Gastrocnemius medialis (tissue), 4 donors: Measurements from ENCODE around the gene TMEM51. TPM values are rescaled to one million over a fixed set of nuclear protein-coding genes. Genes with fewer than 3 reads are reported as not detected.

Experiments used
- ATAC-seq, 2 donors: fragments of 150-250 bp; one replicate each; pipeline ENCODE4 v1.9.1; 2016
- DNase-seq, 2 donors: peaks; one replicate each; pipeline ENCODE4 v3.0.0-alpha.2; 2019
- H3K27ac ChIP-seq, 4 donors: fragments of 200-600 bp; sonication (generic); 1 replicate in 1 of 4; 2 replicates in 3 of 4; pipeline ENCODE4 v1.5.1; 2016 to 2018; ENCODE audit warnings: mild to moderate bottlenecking in 2 of 4, moderate library complexity in 1 of 4
- H3K27me3 ChIP-seq, 3 donors: fragments of 200-600 bp; sonication (generic) in 2 of 3; 1 replicate in 1 of 3; 2 replicates in 2 of 3; pipeline versions ENCODE4 v1.5.1 to v1.6.0; 2016 to 2019; ENCODE audit warnings: mild to moderate bottlenecking in 1 of 3, moderate library complexity in 1 of 3
- H3K36me3 ChIP-seq, 2 donors: fragments of 200-600 bp; sonication (generic) in 1 of 2; one replicate each; pipeline ENCODE4 v1.5.1; 2017 to 2018
- H3K4me1 ChIP-seq, 2 donors: fragments of 200-600 bp; sonication (generic) in 1 of 2; one replicate each; pipeline ENCODE4 v1.5.1; 2016 to 2017; ENCODE audit warnings: mild to moderate bottlenecking in 2 of 2
- H3K4me3 ChIP-seq, 4 donors: fragments of 200-600 bp; sonication (generic) in 3 of 4; 1 replicate in 1 of 4; 2 replicates in 3 of 4; pipeline ENCODE4 v1.5.1; 2016 to 2019; ENCODE audit warnings: mild to moderate bottlenecking in 2 of 4
- H3K9me3 ChIP-seq, 3 donors: fragments of 200-600 bp; sonication (generic) in 2 of 3; 1 replicate in 1 of 3; 2 replicates in 2 of 3; pipeline ENCODE4 v1.5.1; 2016 to 2019
- POLR2A ChIP-seq, 2 donors: fragments of 450-650 bp; IDR thresholded peaks; one replicate each; pipeline ENCODE4 v1.6.1; 2017; ENCODE audit warnings: antibody characterized with exemption in 2 of 2, mild to moderate bottlenecking in 2 of 2, moderate library complexity in 2 of 2
- in situ Hi-C, 4 donors: fragments of 200-750 bp; cut with MboI; loops; one replicate each; pipeline versions ENCODE4 v1.15.0 to v1.8.0; 2017; ENCODE audit warnings: low sequenced_read_pairs in 4 of 4
- intact Hi-C: fragments of 100-400 bp; cut with DNase I; formaldehyde crosslinking; loops from one replicate; pipeline ENCODE4 v1.15.1; 2023; ENCODE audit warnings: low total_unique reads
- total RNA-seq, 4 donors: library from RNA; depleted of rRNA; stranded (reverse); fragments of >200 nt; gene quantifications; one replicate each; pipeline versions ENCODE4 v1.1.0 to v1.2.3, GENCODE V29; 2016
- TF ChIP-seq, protein P1 (sequence below), 5 experiments: fragments of 450-650 bp in 3 of 5; fragments of 200-600 bp in 2 of 5; sonication (generic) in 2 of 5; IDR thresholded peaks in 4 of 5; conservative IDR thresholded peaks in 1 of 5; 1 replicate in 4 of 5; 2 replicates in 1 of 5; pipeline ENCODE4 v1.5.1; 2016 to 2019; ENCODE audit warnings: antibody characterized with exemption in 5 of 5, mild to moderate bottlenecking in 3 of 5, moderate library complexity in 3 of 5

Gene TMEM51
- total RNA-seq, 4 donors from 2014 or later, result 0.73 to 2.7 (median 1.8) TPM; not detected in 1

DNA sequence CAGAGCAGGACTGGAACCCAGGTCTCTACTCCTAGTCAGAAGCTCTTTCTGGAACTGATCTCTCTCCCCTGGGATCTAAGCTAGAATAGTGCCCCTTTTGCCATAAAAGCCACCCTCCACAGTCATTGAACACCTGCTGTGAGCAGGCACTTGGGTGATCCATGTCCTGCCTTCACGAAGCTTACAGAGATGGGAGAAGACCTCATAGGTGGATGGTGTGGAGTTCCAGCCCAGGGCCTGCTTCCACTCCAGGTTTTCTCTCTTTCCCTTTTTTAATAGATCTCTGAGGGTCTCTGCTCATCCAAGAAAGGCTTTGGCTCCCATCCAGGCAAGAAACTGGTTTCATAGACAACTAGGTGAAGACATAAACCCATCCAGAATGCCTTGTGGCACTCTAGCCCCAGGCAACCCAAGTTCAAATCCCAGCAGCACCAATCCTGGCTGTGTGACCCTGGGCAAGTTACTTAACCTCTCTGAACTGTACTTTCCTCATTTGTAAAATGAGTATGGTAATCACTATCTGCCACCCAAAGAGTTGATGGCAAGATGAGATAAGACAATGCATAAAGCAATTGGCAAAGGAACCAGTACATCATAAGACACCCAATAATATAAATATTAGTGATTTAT is 46.4 kb upstream of the TMEM51 start:
- Histone ChIP-seq H3K9me3 (no peaks in the 10 kb centered on the region), H3K27me3 (no peaks in the 10 kb centered on the region), H3K36me3 (no peaks in the 10 kb centered on the region), H3K4me1 (no peaks in the 10 kb centered on the region), H3K27ac (no peak overlapping the region), H3K4me3 (no peak overlapping the region)
- no peak for DNase-seq
- in situ Hi-C loops (loop anchor here in 1 of 4 donors (25.0 kb wide), 1 partner anchor 330 kb away; the partner anchor contains the start of gene CTRC), intact Hi-C loops (no loop called here)
- ATAC-seq, result no peak
- no peak for TF ChIP-seq POLR2A (IDR thresholded peaks at IDR 0.05)
- TF ChIP-seq, protein P1, sequence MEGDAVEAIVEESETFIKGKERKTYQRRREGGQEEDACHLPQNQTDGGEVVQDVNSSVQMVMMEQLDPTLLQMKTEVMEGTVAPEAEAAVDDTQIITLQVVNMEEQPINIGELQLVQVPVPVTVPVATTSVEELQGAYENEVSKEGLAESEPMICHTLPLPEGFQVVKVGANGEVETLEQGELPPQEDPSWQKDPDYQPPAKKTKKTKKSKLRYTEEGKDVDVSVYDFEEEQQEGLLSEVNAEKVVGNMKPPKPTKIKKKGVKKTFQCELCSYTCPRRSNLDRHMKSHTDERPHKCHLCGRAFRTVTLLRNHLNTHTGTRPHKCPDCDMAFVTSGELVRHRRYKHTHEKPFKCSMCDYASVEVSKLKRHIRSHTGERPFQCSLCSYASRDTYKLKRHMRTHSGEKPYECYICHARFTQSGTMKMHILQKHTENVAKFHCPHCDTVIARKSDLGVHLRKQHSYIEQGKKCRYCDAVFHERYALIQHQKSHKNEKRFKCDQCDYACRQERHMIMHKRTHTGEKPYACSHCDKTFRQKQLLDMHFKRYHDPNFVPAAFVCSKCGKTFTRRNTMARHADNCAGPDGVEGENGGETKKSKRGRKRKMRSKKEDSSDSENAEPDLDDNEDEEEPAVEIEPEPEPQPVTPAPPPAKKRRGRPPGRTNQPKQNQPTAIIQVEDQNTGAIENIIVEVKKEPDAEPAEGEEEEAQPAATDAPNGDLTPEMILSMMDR (IDR thresholded peaks at IDR 0.05 in 4 of 5, conservative IDR thresholded peaks at IDR 0.05 in 1 of 5), result no peak

DNA sequence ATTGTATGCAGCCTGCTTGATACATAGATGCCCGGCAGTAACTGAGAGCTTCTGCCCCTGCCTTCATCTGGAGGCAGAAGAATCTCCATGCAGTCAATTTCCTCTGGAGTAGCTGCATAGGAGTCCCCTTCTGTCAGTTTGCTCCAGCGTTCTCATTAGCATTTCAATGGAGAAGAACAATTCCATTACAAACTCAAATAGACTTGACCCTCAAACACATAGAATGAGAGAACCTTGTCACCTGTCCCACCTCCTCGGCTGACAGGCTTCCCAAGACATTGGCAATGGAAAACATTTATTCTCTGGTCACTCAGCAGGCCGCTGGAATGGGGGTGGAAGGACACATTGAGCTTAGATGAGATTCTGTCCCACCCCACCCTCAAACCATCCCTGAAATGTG is 45.6 kb upstream of the TMEM51 start:
- no peak overlapping the region for H3K4me3 ChIP-seq
- H3K27me3 ChIP-seq, result no peaks in the 10 kb centered on the region
- no peaks in the 10 kb centered on the region for H3K36me3 ChIP-seq
- TF ChIP-seq POLR2A (IDR thresholded peaks at IDR 0.05), result no peak
- TF ChIP-seq, protein P1 (IDR thresholded peaks at IDR 0.05 in 4 of 5, conservative IDR thresholded peaks at IDR 0.05 in 1 of 5), result no peak
- H3K4me1 ChIP-seq, result no peaks in the 10 kb centered on the region
- in situ Hi-C loops (loop anchor here in 1 of 4 donors (25.0 kb wide), 1 partner anchor 329 kb away; the partner anchor contains the start of gene CTRC), intact Hi-C loops (no loop called here)
- ATAC-seq (no peak), DNase-seq (no peak)
- H3K9me3 ChIP-seq, result no peaks in the 10 kb centered on the region
- H3K27ac ChIP-seq, result no peak overlapping the region

DNA sequence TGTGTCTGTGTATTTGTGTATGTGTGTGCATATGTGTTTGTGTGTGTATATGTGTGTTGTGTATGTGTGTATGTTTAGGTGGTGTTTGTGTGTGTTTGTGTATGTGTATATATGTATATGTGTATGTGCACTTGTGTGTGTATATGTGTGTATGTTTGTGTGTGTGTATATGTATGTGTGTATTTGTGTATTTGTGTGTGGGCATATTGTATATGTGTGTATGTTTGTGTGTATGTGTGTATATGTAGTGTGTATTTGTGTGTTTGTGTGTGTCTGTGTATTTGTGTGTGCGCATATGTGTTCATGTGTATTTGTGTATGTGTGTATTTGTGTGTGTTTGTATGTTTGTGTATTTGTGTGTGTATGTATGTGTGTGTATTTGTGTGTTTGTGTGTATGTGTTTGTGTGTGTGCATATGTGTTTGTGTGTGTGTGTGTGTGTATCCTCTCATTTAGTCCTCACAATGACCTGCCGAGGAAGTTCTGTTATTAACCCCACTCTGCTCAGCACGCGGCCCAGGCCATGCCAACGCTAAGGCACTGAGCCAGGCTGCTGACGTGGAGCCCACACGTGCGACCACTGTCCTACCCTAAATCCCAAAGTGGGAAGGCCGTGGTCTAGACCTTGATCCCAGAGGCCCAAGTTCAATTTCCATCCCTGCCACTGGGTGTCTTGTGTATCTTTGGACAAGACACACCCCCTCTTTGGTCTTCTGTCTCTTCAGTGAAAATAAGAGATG is 43.2 kb upstream of the TMEM51 start:
- in situ Hi-C loops (loop anchor here in 1 of 4 donors (25.0 kb wide), 1 partner anchor 327 kb away; the partner anchor contains the start of gene CTRC), intact Hi-C loops (no loop called here)
- ATAC-seq, result no peak
- H3K4me1 ChIP-seq, result no peaks in the 10 kb centered on the region
- no peak overlapping the region for H3K27ac ChIP-seq
- H3K27me3 ChIP-seq, result no peaks in the 10 kb centered on the region
- H3K36me3 ChIP-seq, result no peaks in the 10 kb centered on the region
- H3K4me3 ChIP-seq, result no peak overlapping the region
- TF ChIP-seq POLR2A (IDR thresholded peaks at IDR 0.05), result no peak
- TF ChIP-seq, protein P1 (IDR thresholded peaks at IDR 0.05 in 4 of 5, conservative IDR thresholded peaks at IDR 0.05 in 1 of 5), result no peak
- no peaks in the 10 kb centered on the region for H3K9me3 ChIP-seq
- DNase-seq, result no peak

DNA sequence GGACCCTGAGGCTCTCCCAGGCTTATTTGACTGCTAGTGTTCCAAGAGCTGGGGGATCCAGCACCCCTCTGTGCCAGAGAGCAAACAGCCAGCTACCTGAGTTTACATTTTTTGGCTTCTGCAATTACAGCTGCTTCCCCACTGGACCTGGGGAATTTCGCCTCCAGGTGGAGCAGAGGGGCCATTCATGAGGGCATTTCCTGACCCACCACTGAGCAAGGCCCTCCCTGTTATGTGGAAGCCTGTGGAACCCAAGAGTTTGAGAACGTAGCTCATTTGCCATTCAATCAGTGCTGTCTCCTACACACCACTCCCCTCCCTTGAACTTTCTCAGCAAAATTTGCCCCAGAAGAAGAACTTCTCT is 42.7 kb upstream of the TMEM51 start:
- no peak overlapping the region for H3K4me3 ChIP-seq
- ATAC-seq, result no peak
- in situ Hi-C loops (loop anchor here in 1 of 4 donors (25.0 kb wide), 1 partner anchor 326 kb away; the partner anchor contains the start of gene CTRC), intact Hi-C loops (no loop called here)
- no peak overlapping the region for H3K27ac ChIP-seq
- H3K9me3 ChIP-seq, result no peaks in the 10 kb centered on the region
- no peaks in the 10 kb centered on the region for H3K27me3 ChIP-seq
- H3K36me3 ChIP-seq, result no peaks in the 10 kb centered on the region
- no peak for DNase-seq
- TF ChIP-seq, protein P1 (IDR thresholded peaks at IDR 0.05 in 4 of 5, conservative IDR thresholded peaks at IDR 0.05 in 1 of 5), result no peak
- TF ChIP-seq POLR2A (IDR thresholded peaks at IDR 0.05), result no peak
- no peaks in the 10 kb centered on the region for H3K4me1 ChIP-seq
